Upper lobe of right lung (tissue), 1 donor: ENCODE measurements around the gene CDC25B. TPM values are rescaled to one million over a fixed set of nuclear protein-coding genes. Genes with fewer than 3 reads are reported as not detected.
A peak's percentile ranks its signal among the peaks of the same experiment; 100 is the strongest.

Experiments used
- ATAC-seq: fragments of 200-7000 bp; cut with Tn5 transposase; one replicate; pipeline ENCODE4 v1.9.1; 2020; ENCODE audit warnings: mild to moderate bottlenecking, moderate library complexity
- DNase-seq: peaks from one replicate; pipeline ENCODE4 v3.0.0-alpha.2; 2020
- H3K27ac ChIP-seq: fragments of 200-600 bp; one replicate; pipeline ENCODE4 v1.8.0; 2022
- H3K27me3 ChIP-seq: fragments of 200-600 bp; one replicate; pipeline ENCODE4 v1.8.0; 2022; ENCODE audit warnings: mild to moderate bottlenecking
- H3K36me3 ChIP-seq: fragments of 200-600 bp; one replicate; pipeline ENCODE4 v1.8.0; 2022
- H3K4me1 ChIP-seq: fragments of 200-600 bp; one replicate; pipeline ENCODE4 v1.8.0; 2022
- H3K4me3 ChIP-seq: fragments of 200-600 bp; one replicate; pipeline ENCODE4 v1.8.0; 2022; ENCODE audit warnings: mild to moderate bottlenecking
- H3K9me3 ChIP-seq: fragments of 200-600 bp; one replicate; pipeline ENCODE4 v1.8.0; 2022
- CTCF ChIP-seq: fragments of 200-600 bp; IDR thresholded peaks from one replicate; pipeline ENCODE4 v1.8.0; 2022; ENCODE audit warnings: antibody characterized with exemption
- intact Hi-C: fragments of 100-400 bp; cut with DNase I; formaldehyde crosslinking; loops from one replicate; pipeline ENCODE4 v1.11.0; 2022
- total RNA-seq: library from RNA; stranded (reverse); fragmentation: NEBNext Ultra II Directional; extraction: Animal tissue kit (Norgen Biotek cat#: 25700); gene quantifications from one replicate; pipeline ENCODE4 v1.2.1, GENCODE V29; 2021
- donor health status: DM: no; HTN: yes; CAD: no; lungs with severe emphysema.

The CDC25B gene
- total RNA-seq, 1 donor from 2014 or later, result 136 TPM

GRCh38 chr20:3848565-3848964, 52.5 kb downstream of the CDC25B start:
- Histone ChIP-seq H3K27ac (no peak overlapping the region), H3K9me3 (no peaks in the 10 kb centered on the region), H3K27me3 (no peaks in the 10 kb centered on the region), H3K4me3 (no peak overlapping the region), H3K36me3 (no peaks in the 10 kb centered on the region), H3K4me1 (peaks cover 15% of the 10 kb centered on the region)
- ATAC-seq (no peak), DNase-seq (no peak)
- TF ChIP-seq CTCF, result no peak
- intact Hi-C loops, result no loop called here

GRCh38 chr20:3854462-3854871, 58.4 kb downstream of the CDC25B start:
- no peaks in the 10 kb centered on the region for H3K4me1 ChIP-seq
- no peaks in the 10 kb centered on the region for H3K27me3 ChIP-seq
- no peaks in the 10 kb centered on the region for H3K9me3 ChIP-seq
- ATAC-seq (peak; percentile 51), DNase-seq (no peak)
- no peak for TF ChIP-seq CTCF
- H3K36me3 ChIP-seq, result peaks cover 44% of the 10 kb centered on the region
- no peak overlapping the region for H3K4me3 ChIP-seq
- intact Hi-C loops, result no loop called here
- no peak overlapping the region for H3K27ac ChIP-seq

Other genes starting within 250 kb of the CDC25B start
- not detected for gene GFRA4, start 132.9 kb upstream of the CDC25B start, total RNA-seq
- gene ADAM33, start 114.3 kb upstream of the CDC25B start, total RNA-seq, result 11.0 TPM
- gene SIGLEC1, start 83.7 kb upstream of the CDC25B start, total RNA-seq, result 53.6 TPM
- gene HSPA12B, start 63.6 kb upstream of the CDC25B start, total RNA-seq, result 33.7 TPM
- 23.3 TPM for gene ADISSP, start 28.6 kb upstream of the CDC25B start, total RNA-seq
- gene SPEF1, start 14.9 kb upstream of the CDC25B start, total RNA-seq, result 0.46 TPM
- gene CENPB, start 9.6 kb upstream of the CDC25B start, total RNA-seq, result 94.6 TPM
- 13.1 TPM for gene AP5S1, start 24.2 kb downstream of the CDC25B start, total RNA-seq
- 41.5 TPM for gene MAVS, start 50.5 kb downstream of the CDC25B start, total RNA-seq
- 37.6 TPM for gene PANK2, start 93.1 kb downstream of the CDC25B start, total RNA-seq
- gene RNF24, start 219.2 kb downstream of the CDC25B start, total RNA-seq, result 24.5 TPM